Measurements from ENCODE around the gene CCDC80.

CCDC80 gene

DNA sequence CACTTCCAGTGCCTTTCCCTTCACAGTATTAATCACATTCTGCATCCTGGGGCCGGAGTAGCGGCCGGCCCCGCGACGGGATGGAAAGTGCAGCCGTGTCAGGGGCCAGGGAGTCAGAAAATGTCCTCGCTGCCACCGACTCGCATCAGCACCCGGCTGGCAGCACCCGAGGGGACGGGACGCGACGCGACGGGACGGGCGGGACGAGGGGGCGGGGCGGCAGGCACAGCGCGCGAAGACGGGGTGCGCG is 79.5 kb downstream of the CCDC80 start:
- Histone ChIP-seq H3F3A (ENCODE audit: insufficient read depth, low read length) (no peaks in the 10 kb centered on the region), H3K27me3 (ENCODE audit: insufficient read depth, low read length) (no peaks in the 10 kb centered on the region), H3K4me1 (ENCODE audit: insufficient read depth, low read length, severe bottlenecking) (peaks cover 32% of the 10 kb centered on the region), H3K9me3 (ENCODE audit: low read length) (no peaks in the 10 kb centered on the region), H3K4me3 (ENCODE audit: low read depth, low read length, poor library complexity, severe bottlenecking) (peak overlapping the region; percentile 99), H3K9ac (ENCODE audit: low read length) (peak overlapping the region; percentile 79), H4K20me1 (ENCODE audit: insufficient read depth, low read length) (no peaks in the 10 kb centered on the region), H3K36me3 (ENCODE audit: insufficient read depth, low read length) (peaks cover 18% of the 10 kb centered on the region), H3K27ac (ENCODE audit: low read depth, low read length, poor library complexity, severe bottlenecking) (peak overlapping the region; percentile 83), H3K9me2 (ENCODE audit: low read depth, low read length) (no peaks in the 10 kb centered on the region), H2AFZ (ENCODE audit: low read length) (no peak overlapping the region), H3K4me2 (ENCODE audit: low read length) (peak overlapping the region; percentile 73), H3K79me2 (ENCODE audit: insufficient read depth, low read length) (peaks cover 38% of the 10 kb centered on the region)
- TF ChIP-seq EZH2 (IDR thresholded peaks at IDR 0.05; ENCODE audit: borderline replicate concordance, low read length): no peak
- TF ChIP-seq, protein P1, sequence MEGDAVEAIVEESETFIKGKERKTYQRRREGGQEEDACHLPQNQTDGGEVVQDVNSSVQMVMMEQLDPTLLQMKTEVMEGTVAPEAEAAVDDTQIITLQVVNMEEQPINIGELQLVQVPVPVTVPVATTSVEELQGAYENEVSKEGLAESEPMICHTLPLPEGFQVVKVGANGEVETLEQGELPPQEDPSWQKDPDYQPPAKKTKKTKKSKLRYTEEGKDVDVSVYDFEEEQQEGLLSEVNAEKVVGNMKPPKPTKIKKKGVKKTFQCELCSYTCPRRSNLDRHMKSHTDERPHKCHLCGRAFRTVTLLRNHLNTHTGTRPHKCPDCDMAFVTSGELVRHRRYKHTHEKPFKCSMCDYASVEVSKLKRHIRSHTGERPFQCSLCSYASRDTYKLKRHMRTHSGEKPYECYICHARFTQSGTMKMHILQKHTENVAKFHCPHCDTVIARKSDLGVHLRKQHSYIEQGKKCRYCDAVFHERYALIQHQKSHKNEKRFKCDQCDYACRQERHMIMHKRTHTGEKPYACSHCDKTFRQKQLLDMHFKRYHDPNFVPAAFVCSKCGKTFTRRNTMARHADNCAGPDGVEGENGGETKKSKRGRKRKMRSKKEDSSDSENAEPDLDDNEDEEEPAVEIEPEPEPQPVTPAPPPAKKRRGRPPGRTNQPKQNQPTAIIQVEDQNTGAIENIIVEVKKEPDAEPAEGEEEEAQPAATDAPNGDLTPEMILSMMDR (IDR thresholded peaks at IDR 0.05; ENCODE audit: low read length): no peak

DNA sequence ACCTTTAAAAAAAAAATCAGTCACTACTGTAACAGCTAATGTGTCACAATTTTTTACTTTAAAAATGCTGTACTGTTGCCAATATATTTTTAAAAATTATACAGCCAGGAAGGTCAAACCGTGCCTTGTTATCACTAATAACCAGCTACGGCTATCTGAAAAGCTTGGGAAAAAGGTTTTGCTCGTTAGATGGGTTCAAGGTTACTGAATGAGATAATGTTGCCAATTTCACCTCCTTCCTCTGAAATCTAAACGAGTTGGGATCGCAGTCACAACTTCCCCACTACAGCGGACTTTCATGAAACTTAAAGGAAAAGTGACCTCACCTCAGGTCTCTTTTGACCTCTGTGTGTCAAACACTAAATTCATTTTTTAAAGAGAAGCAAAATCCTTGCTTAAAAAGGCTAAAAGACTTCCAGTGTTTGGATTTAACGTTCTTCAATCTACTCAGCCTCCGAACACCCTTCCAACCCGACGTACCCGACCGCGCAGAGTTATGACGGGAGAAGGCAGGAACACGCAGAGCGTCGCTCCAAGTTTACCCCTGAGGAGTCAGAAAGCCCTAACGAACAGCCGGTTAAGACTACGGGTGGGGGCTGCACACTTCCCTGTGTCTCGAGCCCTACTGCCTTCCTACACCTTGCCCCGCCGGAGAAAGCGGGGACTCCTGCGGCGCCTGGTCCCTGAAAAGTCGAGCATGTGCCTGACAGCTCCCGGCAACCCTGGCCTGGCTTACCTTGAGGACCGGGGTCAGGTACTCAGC is 80.0 kb downstream of the CCDC80 start:
- no peaks in the 10 kb centered on the region for H3F3A ChIP-seq (ENCODE audit: insufficient read depth, low read length)
- H3K4me2 ChIP-seq (ENCODE audit: low read length): peak overlapping the region; percentile 73
- peak overlapping the region; percentile 83 for H3K27ac ChIP-seq (ENCODE audit: low read depth, low read length, poor library complexity, severe bottlenecking)
- H3K9me2 ChIP-seq (ENCODE audit: low read depth, low read length): no peaks in the 10 kb centered on the region
- TF ChIP-seq EZH2 (IDR thresholded peaks at IDR 0.05; ENCODE audit: borderline replicate concordance, low read length): no peak
- TF ChIP-seq, protein P1 (IDR thresholded peaks at IDR 0.05; ENCODE audit: low read length): no peak
- H3K9ac ChIP-seq (ENCODE audit: low read length): peak overlapping the region; percentile 79
- H3K79me2 ChIP-seq (ENCODE audit: insufficient read depth, low read length): peaks cover 40% of the 10 kb centered on the region
- H3K36me3 ChIP-seq (ENCODE audit: insufficient read depth, low read length): peaks cover 20% of the 10 kb centered on the region
- peak overlapping the region; percentile 99 for H3K4me3 ChIP-seq (ENCODE audit: low read depth, low read length, poor library complexity, severe bottlenecking)
- H2AFZ ChIP-seq (ENCODE audit: low read length): no peak overlapping the region
- H4K20me1 ChIP-seq (ENCODE audit: insufficient read depth, low read length): no peaks in the 10 kb centered on the region
- no peaks in the 10 kb centered on the region for H3K27me3 ChIP-seq (ENCODE audit: insufficient read depth, low read length)
- H3K4me1 ChIP-seq (ENCODE audit: insufficient read depth, low read length, severe bottlenecking): peaks cover 32% of the 10 kb centered on the region
- H3K9me3 ChIP-seq (ENCODE audit: low read length): no peaks in the 10 kb centered on the region

DNA sequence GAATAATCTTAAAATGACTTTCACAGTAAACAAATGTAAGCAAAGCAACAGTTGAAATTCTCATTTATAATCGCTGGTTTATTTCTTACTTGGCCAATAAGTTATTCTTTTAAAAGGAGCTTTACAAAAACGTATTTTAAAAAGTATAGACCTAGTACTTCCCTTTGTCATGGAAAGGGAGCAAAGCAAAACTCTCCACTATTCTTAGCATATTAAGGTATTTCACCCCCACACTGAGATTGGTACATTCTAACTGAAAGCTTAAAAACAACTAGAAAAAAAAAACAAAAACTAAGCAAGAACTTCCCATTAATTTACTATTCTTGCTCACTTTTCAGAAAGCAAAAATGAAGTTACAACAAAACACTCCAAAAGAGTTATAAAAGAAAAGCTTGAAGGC is 80.6 kb downstream of the CCDC80 start:
- Histone ChIP-seq H3K9me3 (ENCODE audit: low read length) (no peaks in the 10 kb centered on the region), H4K20me1 (ENCODE audit: insufficient read depth, low read length) (no peaks in the 10 kb centered on the region), H3K9ac (ENCODE audit: low read length) (peak overlapping the region; percentile 79), H3K4me2 (ENCODE audit: low read length) (peak overlapping the region; percentile 73), H3K36me3 (ENCODE audit: insufficient read depth, low read length) (peaks cover 26% of the 10 kb centered on the region), H3K4me3 (ENCODE audit: low read depth, low read length, poor library complexity, severe bottlenecking) (peak overlapping the region; percentile 99), H3K9me2 (ENCODE audit: low read depth, low read length) (no peaks in the 10 kb centered on the region), H3K27ac (ENCODE audit: low read depth, low read length, poor library complexity, severe bottlenecking) (peak overlapping the region; percentile 83), H2AFZ (ENCODE audit: low read length) (no peak overlapping the region), H3K4me1 (ENCODE audit: insufficient read depth, low read length, severe bottlenecking) (peaks cover 32% of the 10 kb centered on the region), H3K79me2 (ENCODE audit: insufficient read depth, low read length) (peaks cover 46% of the 10 kb centered on the region), H3F3A (ENCODE audit: insufficient read depth, low read length) (no peaks in the 10 kb centered on the region), H3K27me3 (ENCODE audit: insufficient read depth, low read length) (no peaks in the 10 kb centered on the region)
- no peak for TF ChIP-seq EZH2 (IDR thresholded peaks at IDR 0.05; ENCODE audit: borderline replicate concordance, low read length)
- TF ChIP-seq, protein P1 (IDR thresholded peaks at IDR 0.05; ENCODE audit: low read length): no peak

Measured in OCI-LY1 (cell line).